WTC11 (cell line): Measurements from ENCODE around the gene CCDC74A.
"Not testable (repeated sequence)": the region's sequence is repeated elsewhere in the genome, so short reads cannot be mapped to it uniquely, and the experiment has no call there.

Experiments
- CBFB ChIP-seq: sonication (generic); formaldehyde crosslinking; IDR thresholded peaks from 2 replicates; pipeline ENCODE4 v1.8.1; 2022; ENCODE audit warnings: mild to moderate bottlenecking, low read depth, missing genetic modification reagents
- CTCF ChIP-seq: fragments of 200-600 bp; IDR thresholded peaks from 2 replicates; pipeline ENCODE4 v1.8.0; 2022; ENCODE audit warnings: antibody characterized with exemption
- E2F1 ChIP-seq: sonication (generic); formaldehyde crosslinking; IDR thresholded peaks from 2 replicates; pipeline ENCODE4 v1.8.0; 2022; ENCODE audit warnings: mild to moderate bottlenecking, missing genetic modification reagents
- MAX ChIP-seq: sonication (generic); formaldehyde crosslinking; IDR thresholded peaks from 2 replicates; pipeline ENCODE4 v1.8.0; 2022; ENCODE audit warnings: mild to moderate bottlenecking, missing genetic modification reagents
- SMAD4 ChIP-seq: sonication (generic); formaldehyde crosslinking; IDR thresholded peaks from 2 replicates; pipeline ENCODE4 v1.8.0; 2022; ENCODE audit warnings: mild to moderate bottlenecking, missing genetic modification reagents
- STAT6 ChIP-seq: sonication (generic); formaldehyde crosslinking; conservative IDR thresholded peaks from 2 replicates; pipeline ENCODE4 v1.8.1; 2023; ENCODE audit warnings: mild to moderate bottlenecking, low read depth, missing genetic modification reagents, moderate library complexity
- TEAD4 ChIP-seq: sonication (generic); formaldehyde crosslinking; IDR thresholded peaks from 2 replicates; pipeline ENCODE4 v1.8.0; 2022; ENCODE audit warnings: mild to moderate bottlenecking, missing genetic modification reagents
- USF1 ChIP-seq: sonication (generic); formaldehyde crosslinking; IDR thresholded peaks from 2 replicates; pipeline ENCODE4 v1.8.0; 2022; ENCODE audit warnings: mild to moderate bottlenecking, missing genetic modification reagents
- ZMAT4 ChIP-seq: fragments of 250-450 bp; sonication (Bioruptor Pico); IDR thresholded peaks from 2 replicates; pipeline ENCODE4 v1.9.0; 2021; ENCODE audit warnings: mild to moderate bottlenecking
- ZNF138 ChIP-seq: sonication (generic); formaldehyde crosslinking; conservative IDR thresholded peaks from 2 replicates; pipeline ENCODE4 v1.8.1; 2022; ENCODE audit warnings: mild to moderate bottlenecking, moderate library complexity, missing genetic modification reagents

- TF ChIP-seq ZMAT4 (CRISPR knock-in tag); TEAD4 (CRISPR knock-in tag); CTCF; MAX (CRISPR knock-in tag); SMAD4 (CRISPR knock-in tag); CBFB; STAT6; E2F1 (CRISPR knock-in tag); ZNF138 (CRISPR knock-in tag); USF1 (CRISPR knock-in tag): not testable (repeated sequence)
These were observed 36.2 kb upstream of the CCDC74A start for GRCh38 chr2:131491469-131491836.
